GM12878 (cell line): ENCODE data around the gene CACNG4. TPM values are rescaled to one million over a fixed set of nuclear protein-coding genes. Genes with fewer than 3 reads are reported as not detected.
A peak's percentile ranks its signal among the peaks of the same experiment; 100 is the strongest.

Experiments used
- CEBPB ChIP-seq, 2 experiments: fragments of 150-350 bp in 1 of 2; IDR thresholded peaks; 2 replicates each; pipeline ENCODE4 v1.6.1; 2012 to 2014; ENCODE audit warnings: low read depth in 2 of 2, low read length in 2 of 2, borderline replicate concordance in 1 of 2, inconsistent platforms in 1 of 2
- CREB1 ChIP-seq: IDR thresholded peaks from 2 replicates; pipeline ENCODE4 v1.6.1; 2012; ENCODE audit warnings: low read depth, mild to moderate bottlenecking, inconsistent platforms
- CREM ChIP-seq: IDR thresholded peaks from 2 replicates; pipeline ENCODE4 v1.6.1; 2014; ENCODE audit warnings: antibody characterized with exemption, low read depth
- ESRRA ChIP-seq: IDR thresholded peaks from 2 replicates; pipeline ENCODE4 v1.6.1; 2012; ENCODE audit warnings: mild to moderate bottlenecking, low read length, improper control_type of control experiment
- HCFC1 ChIP-seq: fragments of 150-350 bp; IDR thresholded peaks from 2 replicates; pipeline ENCODE4 v1.6.1; 2014; ENCODE audit warnings: low read length
- MTA3 ChIP-seq: IDR thresholded peaks from 2 replicates; pipeline ENCODE4 v1.6.1; 2012; ENCODE audit warnings: low read length, inconsistent platforms, borderline replicate concordance
- NFYA ChIP-seq: IDR thresholded peaks from 2 replicates; pipeline ENCODE4 v1.6.1; 2011; ENCODE audit warnings: low read depth, mild to moderate bottlenecking, low read length, improper control_type of control experiment, borderline replicate concordance
- PAX5 ChIP-seq: IDR thresholded peaks from 2 replicates; pipeline ENCODE4 v1.6.1; 2011; ENCODE audit warnings: low read depth, low read length, borderline replicate concordance
- PML ChIP-seq: IDR thresholded peaks from 2 replicates; pipeline ENCODE4 v1.6.1; 2012; ENCODE audit warnings: low read length, inconsistent platforms
- RBBP5 ChIP-seq: fragments of 200-600 bp; sonication (generic); conservative IDR thresholded peaks from 2 replicates; pipeline ENCODE4 v1.6.1; 2016
- SREBF1 ChIP-seq: IDR thresholded peaks from 2 replicates; pipeline ENCODE4 v1.6.1; 2012; ENCODE audit warnings: mild to moderate bottlenecking, low read length
- SUPT20H ChIP-seq: IDR thresholded peaks from 2 replicates; pipeline ENCODE4 v1.6.1; 2011; ENCODE audit warnings: low read depth, mild to moderate bottlenecking, low read length, moderate library complexity, borderline replicate concordance; ENCODE audit not compliant: control insufficient read depth
- TBL1XR1 ChIP-seq: IDR thresholded peaks from 2 replicates; pipeline ENCODE4 v1.6.1; 2012; ENCODE audit warnings: low read depth, low read length, improper control_type of control experiment
- WRNIP1 ChIP-seq: IDR thresholded peaks from 2 replicates; pipeline ENCODE4 v1.6.1; 2011; ENCODE audit warnings: low read depth, low read length, improper control_type of control experiment, borderline replicate concordance
- polyA plus RNA-seq, 11 experiments: library from polyadenylated mRNA; depleted of rRNA in 4 of 11; unstranded in 6 of 11; stranded (reverse) in 5 of 11; fragments of >200 nt; fragmentation: Nextera tagmentation in 4 of 11; fragmentation: Illumina TruSeq in 1 of 11; extraction: Ambion mirVana in 4 of 11; extraction: Trizol in 1 of 11; gene quantifications; 1 replicate in 1 of 11; 2 replicates in 10 of 11; pipeline versions ENCODE4 v1.2.1 to v1.2.3, GENCODE V29; 2011 to 2016; ENCODE audit warnings: inconsistent platforms in 2 of 11, missing spikeins in 2 of 11, low read depth in 1 of 11
- total RNA-seq, 4 experiments: library from RNA; depleted of rRNA in 3 of 4; stranded (reverse); fragments of >200 nt in 3 of 4; fragmentation: Illumina TruSeq in 1 of 4; extraction: Trizol in 1 of 4; gene quantifications; 2 replicates each; pipeline versions ENCODE4 v1.2.1 to v1.2.3, GENCODE V29; 2013 to 2021
- TF ChIP-seq, protein P1 (sequence below), 3 experiments: IDR thresholded peaks in 2 of 3; conservative IDR thresholded peaks in 1 of 3; 2 replicates each; pipeline ENCODE4 v1.5.1; 2011; ENCODE audit warnings: low read depth in 3 of 3, low read length in 3 of 3, mild to moderate bottlenecking in 3 of 3, control low read depth in 2 of 3, moderate library complexity in 2 of 3, inconsistent platforms in 1 of 3, mixed read lengths in 1 of 3; ENCODE audit not compliant: control insufficient read depth in 2 of 3, insufficient read depth in 1 of 3; ENCODE audit errors: extremely low read depth in 1 of 3
- TF ChIP-seq, protein P2 (sequence below): IDR thresholded peaks from 2 replicates; pipeline ENCODE4 v1.6.1; 2011; ENCODE audit warnings: borderline replicate concordance, low read depth, mild to moderate bottlenecking, moderate library complexity, mixed read lengths, low read length; ENCODE audit not compliant: insufficient read depth; ENCODE audit errors: extremely low read length
- TF ChIP-seq, protein P3 (sequence below): IDR thresholded peaks from 2 replicates; pipeline ENCODE4 v1.6.1; 2012; ENCODE audit warnings: low read depth, low read length, improper control_type of control experiment
- TF ChIP-seq, protein P4 (sequence below): fragments of 450-650 bp; IDR thresholded peaks from 2 replicates; pipeline ENCODE4 v1.6.1; 2016; ENCODE audit warnings: mild to moderate bottlenecking
- TF ChIP-seq, protein P5 (sequence below): IDR thresholded peaks from 2 replicates; pipeline ENCODE4 v1.6.1; 2012; ENCODE audit warnings: improper control_type of control experiment, low read depth, low read length; ENCODE audit not compliant: insufficient replicate concordance

CACNG4 gene
- total and polyA plus RNA-seq, 10 of the 15 experiments (the other 5 are each of a cell fraction or from before 2014, with no cell fraction given) = 0.08 TPM; not detected in 8

DNA sequence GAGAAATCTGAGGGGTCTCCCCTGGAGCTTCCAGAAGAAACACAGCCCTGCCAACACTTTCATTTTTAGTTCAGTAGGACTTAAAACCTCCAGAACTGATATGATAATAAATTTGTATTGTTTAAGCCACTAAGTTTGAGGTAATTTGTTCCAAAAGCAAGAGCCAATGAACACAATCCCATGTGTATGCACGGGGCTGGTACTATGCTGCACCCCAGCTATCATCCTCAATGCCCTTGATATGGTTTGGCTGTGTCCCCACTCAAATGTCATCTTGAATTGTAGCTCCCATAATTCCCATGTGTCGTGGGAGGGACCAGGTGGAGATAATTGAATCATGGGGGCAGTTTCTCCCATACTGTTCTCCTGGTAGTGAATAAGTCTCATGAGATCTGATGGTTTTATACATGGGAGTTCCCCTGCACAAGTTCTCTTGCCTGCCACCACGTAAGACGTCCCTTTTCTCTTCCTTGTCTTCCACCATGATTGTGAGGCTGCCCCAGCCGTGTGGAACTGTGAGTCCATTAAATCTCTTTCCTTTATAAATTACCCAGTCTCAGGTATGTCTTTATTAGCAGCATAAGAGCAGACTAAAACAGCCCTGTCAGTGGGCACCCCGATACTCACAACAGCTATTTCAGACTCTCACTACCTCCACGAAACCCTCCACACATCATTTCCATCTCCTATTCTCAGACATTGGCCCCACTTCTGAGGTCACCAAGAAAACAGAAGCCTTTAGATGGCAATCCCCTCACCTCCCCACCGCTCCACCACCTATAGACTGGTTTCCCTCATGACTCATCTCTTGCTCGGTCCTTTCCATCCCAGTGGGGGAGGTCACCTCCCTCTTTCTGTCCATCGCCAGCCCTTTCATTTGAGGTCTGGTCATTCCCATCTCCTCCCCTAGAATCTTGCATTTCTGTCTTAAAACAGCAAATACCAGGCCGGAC lies 70.9 kb downstream of the CACNG4 start (continued):
- TF ChIP-seq, protein P1, sequence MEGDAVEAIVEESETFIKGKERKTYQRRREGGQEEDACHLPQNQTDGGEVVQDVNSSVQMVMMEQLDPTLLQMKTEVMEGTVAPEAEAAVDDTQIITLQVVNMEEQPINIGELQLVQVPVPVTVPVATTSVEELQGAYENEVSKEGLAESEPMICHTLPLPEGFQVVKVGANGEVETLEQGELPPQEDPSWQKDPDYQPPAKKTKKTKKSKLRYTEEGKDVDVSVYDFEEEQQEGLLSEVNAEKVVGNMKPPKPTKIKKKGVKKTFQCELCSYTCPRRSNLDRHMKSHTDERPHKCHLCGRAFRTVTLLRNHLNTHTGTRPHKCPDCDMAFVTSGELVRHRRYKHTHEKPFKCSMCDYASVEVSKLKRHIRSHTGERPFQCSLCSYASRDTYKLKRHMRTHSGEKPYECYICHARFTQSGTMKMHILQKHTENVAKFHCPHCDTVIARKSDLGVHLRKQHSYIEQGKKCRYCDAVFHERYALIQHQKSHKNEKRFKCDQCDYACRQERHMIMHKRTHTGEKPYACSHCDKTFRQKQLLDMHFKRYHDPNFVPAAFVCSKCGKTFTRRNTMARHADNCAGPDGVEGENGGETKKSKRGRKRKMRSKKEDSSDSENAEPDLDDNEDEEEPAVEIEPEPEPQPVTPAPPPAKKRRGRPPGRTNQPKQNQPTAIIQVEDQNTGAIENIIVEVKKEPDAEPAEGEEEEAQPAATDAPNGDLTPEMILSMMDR (IDR thresholded peaks at IDR 0.05 in 2 of 3, conservative IDR thresholded peaks at IDR 0.05 in 1 of 3; ENCODE audit: control insufficient read depth in 2 of 3, extremely low read depth in 1 of 3, insufficient read depth in 1 of 3, low read depth in 3 of 3, low read length in 3 of 3) = no peak
- TF ChIP-seq CREM (peak; percentile 87), WRNIP1 (no peak), HCFC1 (no peak), MTA3 (no peak), RBBP5 (no peak), CREB1 (peak; percentile 59), PAX5 (peak; percentile 69; the same call in 1 of the 2 replicates), NFYA (no peak), SUPT20H (no peak), SREBF1 (no peak), ESRRA (no peak), TBL1XR1 (no peak; the same call in 1 of the 2 replicates), PML (no peak), CEBPB (IDR thresholded peaks at IDR 0.05; ENCODE audit: borderline replicate concordance in 1 of 2, low read depth in 2 of 2, low read length in 2 of 2) (no peak)
- TF ChIP-seq, protein P2, sequence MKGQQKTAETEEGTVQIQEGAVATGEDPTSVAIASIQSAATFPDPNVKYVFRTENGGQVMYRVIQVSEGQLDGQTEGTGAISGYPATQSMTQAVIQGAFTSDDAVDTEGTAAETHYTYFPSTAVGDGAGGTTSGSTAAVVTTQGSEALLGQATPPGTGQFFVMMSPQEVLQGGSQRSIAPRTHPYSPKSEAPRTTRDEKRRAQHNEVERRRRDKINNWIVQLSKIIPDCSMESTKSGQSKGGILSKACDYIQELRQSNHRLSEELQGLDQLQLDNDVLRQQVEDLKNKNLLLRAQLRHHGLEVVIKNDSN = no peak
- TF ChIP-seq, protein P3, sequence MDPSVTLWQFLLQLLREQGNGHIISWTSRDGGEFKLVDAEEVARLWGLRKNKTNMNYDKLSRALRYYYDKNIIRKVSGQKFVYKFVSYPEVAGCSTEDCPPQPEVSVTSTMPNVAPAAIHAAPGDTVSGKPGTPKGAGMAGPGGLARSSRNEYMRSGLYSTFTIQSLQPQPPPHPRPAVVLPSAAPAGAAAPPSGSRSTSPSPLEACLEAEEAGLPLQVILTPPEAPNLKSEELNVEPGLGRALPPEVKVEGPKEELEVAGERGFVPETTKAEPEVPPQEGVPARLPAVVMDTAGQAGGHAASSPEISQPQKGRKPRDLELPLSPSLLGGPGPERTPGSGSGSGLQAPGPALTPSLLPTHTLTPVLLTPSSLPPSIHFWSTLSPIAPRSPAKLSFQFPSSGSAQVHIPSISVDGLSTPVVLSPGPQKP = no peak
- TF ChIP-seq, protein P4, sequence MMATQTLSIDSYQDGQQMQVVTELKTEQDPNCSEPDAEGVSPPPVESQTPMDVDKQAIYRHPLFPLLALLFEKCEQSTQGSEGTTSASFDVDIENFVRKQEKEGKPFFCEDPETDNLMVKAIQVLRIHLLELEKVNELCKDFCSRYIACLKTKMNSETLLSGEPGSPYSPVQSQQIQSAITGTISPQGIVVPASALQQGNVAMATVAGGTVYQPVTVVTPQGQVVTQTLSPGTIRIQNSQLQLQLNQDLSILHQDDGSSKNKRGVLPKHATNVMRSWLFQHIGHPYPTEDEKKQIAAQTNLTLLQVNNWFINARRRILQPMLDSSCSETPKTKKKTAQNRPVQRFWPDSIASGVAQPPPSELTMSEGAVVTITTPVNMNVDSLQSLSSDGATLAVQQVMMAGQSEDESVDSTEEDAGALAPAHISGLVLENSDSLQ = 0 out of 2 replicates have a peak, but pooled peaks have one; percentile 15
- TF ChIP-seq, protein P5, sequence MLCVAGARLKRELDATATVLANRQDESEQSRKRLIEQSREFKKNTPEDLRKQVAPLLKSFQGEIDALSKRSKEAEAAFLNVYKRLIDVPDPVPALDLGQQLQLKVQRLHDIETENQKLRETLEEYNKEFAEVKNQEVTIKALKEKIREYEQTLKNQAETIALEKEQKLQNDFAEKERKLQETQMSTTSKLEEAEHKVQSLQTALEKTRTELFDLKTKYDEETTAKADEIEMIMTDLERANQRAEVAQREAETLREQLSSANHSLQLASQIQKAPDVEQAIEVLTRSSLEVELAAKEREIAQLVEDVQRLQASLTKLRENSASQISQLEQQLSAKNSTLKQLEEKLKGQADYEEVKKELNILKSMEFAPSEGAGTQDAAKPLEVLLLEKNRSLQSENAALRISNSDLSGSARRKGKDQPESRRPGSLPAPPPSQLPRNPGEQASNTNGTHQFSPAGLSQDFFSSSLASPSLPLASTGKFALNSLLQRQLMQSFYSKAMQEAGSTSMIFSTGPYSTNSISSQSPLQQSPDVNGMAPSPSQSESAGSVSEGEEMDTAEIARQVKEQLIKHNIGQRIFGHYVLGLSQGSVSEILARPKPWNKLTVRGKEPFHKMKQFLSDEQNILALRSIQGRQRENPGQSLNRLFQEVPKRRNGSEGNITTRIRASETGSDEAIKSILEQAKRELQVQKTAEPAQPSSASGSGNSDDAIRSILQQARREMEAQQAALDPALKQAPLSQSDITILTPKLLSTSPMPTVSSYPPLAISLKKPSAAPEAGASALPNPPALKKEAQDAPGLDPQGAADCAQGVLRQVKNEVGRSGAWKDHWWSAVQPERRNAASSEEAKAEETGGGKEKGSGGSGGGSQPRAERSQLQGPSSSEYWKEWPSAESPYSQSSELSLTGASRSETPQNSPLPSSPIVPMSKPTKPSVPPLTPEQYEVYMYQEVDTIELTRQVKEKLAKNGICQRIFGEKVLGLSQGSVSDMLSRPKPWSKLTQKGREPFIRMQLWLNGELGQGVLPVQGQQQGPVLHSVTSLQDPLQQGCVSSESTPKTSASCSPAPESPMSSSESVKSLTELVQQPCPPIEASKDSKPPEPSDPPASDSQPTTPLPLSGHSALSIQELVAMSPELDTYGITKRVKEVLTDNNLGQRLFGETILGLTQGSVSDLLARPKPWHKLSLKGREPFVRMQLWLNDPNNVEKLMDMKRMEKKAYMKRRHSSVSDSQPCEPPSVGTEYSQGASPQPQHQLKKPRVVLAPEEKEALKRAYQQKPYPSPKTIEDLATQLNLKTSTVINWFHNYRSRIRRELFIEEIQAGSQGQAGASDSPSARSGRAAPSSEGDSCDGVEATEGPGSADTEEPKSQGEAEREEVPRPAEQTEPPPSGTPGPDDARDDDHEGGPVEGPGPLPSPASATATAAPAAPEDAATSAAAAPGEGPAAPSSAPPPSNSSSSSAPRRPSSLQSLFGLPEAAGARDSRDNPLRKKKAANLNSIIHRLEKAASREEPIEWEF = no peak
